Urothelium cell line (cell line): ENCODE results near the gene XIRP2.

ENCODE experiments used
- DNase-seq: peaks from one replicate; pipeline ENCODE4 v3.0.0; 2011; ENCODE audit warnings: low spot score, mixed read lengths
- FAIRE-seq: peaks from 2 replicates; lab custom pipeline; 2011; peaks lifted over from hg19 to GRCh38; lab: Jason Lieb, UNC

Gene XIRP2

DNA sequence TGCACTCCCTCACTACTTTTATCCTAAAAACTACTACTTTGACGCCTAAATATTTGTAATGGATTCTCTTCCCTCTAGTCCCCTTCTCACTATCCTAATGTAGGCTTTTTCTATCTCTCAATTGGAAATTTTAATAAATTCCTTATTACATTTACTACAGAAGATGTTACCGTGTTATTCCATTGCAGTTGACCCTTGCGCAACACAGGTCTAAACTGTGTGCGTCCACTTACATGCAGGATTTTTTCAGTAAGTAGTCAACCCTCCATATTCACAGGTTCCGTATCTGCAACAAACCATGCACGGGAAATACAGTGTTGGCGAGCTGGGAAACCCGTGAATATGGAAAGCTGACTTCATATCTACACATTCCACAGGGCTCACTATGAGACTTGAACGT, 239.8 kb downstream of the XIRP2 start:
- DNase-seq (no peak), FAIRE-seq (no peak)

DNA sequence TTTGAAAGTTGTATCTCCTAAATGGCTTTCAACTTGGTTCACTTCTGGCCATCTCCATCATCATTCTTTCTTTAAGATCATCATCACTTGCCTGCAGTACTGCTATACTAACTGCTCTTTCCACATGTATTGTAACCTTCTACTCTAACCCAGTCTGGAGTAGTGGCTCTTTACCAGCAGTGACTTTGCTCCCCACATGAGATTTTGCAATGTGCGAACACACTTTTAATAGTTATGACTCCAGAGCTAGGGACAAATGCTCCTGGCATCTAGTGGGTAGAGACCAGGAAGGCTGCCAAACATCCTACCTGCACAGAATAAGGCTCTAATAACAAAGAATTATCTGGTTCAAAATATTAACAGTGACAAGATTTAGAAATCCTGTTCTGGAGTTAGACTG, 243.8 kb downstream of the XIRP2 start:
- no peak for FAIRE-seq
- no peak for DNase-seq

DNA sequence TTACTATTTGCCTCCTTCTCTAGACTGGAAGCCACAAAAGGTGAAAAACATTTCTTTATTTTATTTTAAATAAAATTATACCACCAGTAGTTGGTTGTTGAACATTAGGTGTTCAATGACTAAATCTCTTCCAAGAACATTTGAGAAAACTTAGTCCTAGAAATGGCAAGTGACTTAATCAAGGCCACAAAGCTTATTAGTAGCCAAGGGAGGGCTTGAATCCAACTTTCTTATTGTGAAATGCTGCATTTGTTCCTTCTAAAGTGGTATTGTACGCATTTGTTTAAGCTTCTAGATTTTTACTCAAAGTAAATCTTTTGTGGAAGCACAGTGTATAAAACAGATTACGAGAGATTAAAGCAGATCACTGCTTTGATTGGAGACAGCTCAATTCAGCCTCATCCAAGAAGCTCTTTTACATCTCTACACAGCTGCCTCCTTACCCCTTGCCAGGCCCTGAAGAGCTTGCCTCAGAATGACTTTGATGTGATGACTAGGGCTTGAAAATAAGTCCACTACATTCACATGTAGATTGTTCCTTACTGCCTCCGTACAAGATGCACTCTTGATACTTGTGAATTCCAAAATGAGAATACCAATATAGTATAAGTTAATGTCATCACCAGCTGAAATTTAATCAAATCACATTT, 244.8 kb downstream of the XIRP2 start:
- no peak for DNase-seq
- FAIRE-seq = no peak

DNA sequence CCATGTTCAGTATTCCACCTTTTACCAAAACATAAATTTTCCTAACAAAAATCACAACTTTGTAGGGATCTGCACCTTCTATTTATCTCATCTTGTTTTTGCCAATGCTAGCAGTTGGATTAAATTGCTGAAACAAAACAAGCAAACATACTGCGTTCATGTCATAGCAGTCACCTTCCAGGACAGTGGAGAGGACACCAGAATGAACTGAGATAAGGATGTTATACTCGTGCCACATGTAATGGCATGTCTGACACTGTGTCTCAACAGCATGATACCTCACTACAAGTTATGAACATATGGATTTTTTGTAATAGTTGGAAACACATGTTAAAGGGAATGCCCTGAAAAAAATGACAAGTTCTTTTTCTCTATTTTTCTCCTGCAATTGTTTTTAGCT, 245.3 kb downstream of the XIRP2 start:
- FAIRE-seq = no peak
- DNase-seq = no peak

DNA sequence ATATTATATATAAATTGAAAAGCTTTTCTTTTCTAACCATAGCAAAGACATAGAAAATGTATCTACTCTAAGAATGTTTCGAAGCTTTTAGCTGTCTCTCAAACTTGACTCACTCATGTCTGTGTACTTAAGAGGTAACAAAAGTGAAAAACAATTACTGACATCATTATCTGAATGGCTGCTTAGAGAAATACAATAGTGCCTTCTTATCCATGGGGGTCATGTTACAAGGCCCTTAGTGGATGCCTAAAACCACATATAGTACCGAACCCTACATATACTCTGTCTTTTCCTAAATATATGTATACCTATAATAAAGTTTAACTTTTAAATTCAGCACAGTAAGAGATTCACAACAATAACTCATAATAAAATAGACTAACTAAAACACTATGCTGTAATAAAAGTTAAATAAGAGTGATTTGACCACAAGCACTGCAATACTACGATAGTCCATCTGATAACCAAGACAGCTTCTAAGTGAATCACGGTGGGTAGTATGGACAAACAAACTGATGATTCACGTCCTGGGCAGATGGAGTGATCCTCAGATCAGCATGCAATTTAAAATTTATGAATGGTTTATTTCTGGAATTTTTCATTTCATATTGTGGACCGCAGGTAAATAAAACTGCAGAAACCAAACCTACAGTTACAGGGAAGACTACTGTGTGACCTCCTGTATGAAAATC, 246.2 kb downstream of the XIRP2 start:
- DNase-seq (peak; percentile 49), FAIRE-seq (no peak)

DNA sequence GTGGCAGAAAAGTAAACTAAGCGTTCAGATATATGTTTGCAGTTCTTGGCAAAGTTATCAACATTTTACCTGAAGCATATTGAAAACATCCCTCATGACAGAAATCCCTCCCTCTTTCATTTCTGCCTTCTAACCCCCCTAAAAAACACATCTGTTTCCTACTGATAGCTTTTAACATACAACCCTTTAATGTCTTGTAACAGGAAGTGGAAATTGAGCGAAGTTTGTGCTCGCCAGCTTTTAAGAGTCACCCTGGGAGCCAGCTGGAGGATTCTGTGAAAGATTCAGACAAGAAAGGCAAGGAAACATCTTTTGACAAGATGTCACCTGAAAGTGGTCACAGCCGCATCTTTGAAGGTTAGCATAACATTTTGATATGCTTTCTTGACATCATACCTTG, 247.4 kb downstream of the XIRP2 start:
- no peak for DNase-seq
- no peak for FAIRE-seq

DNA sequence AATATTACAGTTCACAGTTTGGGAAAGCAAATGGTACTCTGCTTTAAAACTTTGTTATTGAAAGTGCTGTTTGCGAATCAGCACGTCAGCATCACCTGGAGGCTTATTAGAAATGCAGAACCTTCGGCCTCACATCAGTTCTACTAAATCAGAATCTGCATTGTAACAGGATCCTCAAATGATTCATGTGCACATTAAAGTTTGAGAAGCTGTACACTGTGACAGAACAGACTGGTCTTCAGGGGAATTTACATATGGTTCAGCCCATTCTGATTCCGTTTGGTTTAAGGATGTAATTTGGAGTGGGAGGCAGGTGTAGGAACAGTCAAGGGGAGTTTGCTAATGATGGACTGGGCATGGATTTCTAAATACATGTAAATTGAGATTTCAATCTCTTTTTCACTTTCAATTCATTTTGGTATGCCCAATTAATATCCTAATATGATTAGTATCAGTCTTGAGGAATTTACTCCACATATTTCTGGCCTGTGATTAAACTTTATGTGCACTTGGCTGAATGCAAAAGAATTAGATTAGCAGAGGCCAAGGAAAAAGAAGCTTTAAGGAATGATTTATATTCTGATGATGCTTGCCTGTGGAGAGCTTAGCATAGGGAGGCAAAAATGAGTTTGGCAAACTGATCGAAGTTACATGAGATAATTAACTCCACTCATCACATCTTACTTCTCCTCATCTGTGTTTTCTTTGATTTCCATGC, 248.8 kb downstream of the XIRP2 start:
- DNase-seq (no peak), FAIRE-seq (no peak)

DNA sequence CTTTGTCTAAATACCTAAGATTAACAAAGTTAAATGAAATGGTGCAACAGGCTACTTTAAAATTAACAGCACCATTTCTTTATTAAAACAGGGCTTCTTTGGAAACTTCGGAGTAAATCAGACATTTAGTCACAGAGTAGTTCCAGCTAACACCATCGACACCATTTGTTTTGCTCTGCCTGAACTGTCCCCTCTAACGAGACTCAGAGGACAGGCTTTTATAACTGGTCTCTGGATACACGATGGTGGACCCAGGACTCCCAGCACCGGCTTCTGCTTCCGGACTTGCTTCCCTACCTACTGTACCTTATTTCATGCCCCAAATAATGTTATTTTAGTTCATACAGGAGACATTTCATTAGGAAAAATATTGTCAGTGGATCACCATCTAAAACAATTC, 252.1 kb downstream of the XIRP2 start:
- DNase-seq = no peak
- no peak for FAIRE-seq

DNA sequence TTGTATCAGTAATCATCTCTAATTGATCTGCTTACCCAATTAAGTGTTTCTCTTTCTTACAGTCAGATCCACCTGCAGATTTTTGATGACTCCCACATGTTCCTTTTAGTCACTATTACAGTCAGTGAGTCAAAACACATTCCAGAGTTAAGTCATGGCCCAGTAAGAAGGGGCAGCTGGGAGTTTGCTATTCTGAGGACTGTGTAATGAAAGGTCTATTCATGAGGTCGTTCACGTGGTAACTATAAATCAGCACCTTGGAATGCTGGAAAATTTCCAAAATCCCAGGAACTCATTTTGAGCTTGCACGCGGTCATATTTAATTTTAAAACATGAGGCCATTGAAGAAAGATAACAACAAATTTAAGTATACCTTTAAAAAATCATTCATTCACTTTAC, 252.5 kb downstream of the XIRP2 start:
- DNase-seq (peak; percentile 72), FAIRE-seq (no peak)

DNA sequence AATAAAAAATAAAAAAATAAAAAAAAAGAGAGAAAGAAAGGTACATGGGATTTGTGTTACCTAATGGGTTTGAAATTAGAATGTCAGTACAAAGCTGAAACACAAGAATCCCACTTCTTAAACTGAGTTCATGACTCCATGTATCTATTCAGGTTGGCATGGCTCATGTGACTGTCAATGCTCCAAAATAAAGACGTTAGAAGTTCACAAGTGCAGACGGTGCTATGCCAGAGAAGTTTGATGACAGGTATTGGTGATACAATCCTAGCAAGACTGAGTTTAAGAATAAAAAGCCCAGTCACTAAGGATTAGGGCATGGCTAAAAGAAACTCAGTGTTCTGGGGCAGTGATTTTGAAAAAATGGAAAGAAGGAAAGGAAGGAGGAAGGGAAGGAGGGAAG, 254.3 kb downstream of the XIRP2 start:
- FAIRE-seq (no peak), DNase-seq (no peak)

DNA sequence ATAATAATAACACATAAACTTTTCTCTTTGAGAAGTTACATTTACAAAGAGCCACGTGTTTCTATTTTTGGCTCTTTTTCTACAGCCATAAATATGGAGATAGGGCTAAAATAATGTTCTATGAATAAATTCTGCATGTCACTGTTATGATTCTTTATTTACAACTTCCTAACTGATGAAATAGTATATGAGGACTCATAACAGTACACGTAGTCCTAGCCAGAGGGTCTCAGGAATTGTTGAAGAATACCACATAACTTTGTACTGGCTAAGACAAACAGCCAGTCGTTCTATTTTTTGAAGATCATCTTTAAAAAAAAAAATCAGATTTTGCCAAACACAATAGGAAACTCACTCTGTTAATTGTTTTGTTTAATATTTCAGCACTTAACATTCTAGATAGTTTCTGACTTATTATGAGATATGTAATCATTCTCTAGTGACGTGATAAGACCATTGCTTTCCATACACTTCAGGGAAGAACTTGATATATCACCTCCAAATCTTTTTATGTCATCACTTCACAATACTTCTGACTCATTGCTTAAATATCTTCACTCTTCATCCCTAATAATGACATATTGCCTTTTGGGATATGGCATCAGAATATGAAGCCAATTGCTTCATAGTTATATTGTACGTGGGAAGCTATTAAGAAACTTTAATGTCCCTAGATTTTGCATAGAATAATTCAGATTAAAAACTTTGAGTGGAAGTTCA, 256.1 kb downstream of the XIRP2 start:
- DNase-seq = no peak
- FAIRE-seq = no peak

DNA sequence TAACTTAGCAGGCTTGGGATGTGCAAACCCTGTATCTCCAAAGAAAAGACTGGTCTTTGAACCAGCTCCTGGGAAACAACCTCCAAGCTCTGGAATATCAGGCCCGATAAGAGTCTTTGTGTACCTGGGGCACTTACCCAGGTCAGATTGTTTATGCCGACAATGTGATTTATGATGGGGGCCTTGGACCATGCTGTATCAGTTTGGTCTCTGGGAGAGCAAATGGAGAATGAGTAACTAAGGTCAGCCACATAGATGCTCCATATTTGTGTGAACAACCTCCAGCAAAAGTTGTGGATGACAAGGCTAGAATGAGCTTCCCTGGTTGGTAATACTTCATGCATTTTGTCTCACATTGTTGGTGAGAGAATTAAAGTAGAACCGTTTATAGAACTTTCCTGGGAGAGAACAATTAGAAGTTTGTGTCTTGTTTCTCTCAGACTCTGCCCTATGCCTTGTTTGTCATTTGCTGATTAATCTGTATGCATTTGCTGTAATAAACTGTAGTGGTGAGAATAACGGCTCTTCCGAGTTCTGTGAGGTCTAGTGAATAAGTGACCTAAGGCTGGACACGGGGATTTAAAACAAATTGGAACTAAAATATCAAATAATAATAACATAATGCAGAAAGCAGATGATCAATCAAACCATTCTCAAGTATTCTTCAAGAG, 259.1 kb downstream of the XIRP2 start:
- DNase-seq (no peak), FAIRE-seq (no peak)

DNA sequence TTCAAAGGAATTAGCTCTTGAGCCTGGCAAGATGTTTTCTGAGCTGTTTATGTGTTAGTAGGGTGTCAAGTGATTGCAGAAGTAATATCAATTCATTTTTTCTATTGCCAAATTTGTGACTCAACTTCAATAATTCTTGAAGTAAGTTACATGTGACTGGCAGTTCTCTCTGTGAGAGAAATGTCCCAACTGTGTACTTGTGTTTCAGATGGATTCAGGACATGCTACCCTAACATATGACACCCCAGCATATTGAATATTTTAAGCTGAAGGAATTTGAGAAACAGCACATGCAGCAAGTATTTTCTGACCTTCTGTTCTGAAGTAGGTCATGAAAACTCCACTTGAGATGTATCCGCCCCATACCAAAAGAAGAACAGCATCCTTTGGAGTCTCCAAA, 263.6 kb downstream of the XIRP2 start:
- no peak for DNase-seq
- FAIRE-seq = no peak

DNA sequence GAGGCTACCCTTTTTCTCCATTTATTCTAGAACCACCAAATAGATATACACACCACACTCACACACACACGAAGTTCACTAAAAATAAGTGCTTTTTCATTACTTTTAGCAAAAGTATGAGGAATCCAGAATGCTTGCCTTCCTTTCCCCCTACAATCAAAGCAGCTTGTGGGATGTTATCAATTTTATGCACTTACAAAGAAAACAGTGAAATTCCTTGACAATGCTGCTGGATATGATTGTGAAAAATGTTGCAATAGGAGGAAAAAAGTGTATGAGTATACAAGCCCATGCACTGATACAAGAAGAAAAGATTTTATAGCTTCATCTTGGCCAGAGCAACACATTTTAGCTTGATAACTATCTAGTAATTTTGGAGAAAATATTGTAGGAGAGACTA, 269.2 kb downstream of the XIRP2 start:
- DNase-seq (no peak), FAIRE-seq (no peak)

DNA sequence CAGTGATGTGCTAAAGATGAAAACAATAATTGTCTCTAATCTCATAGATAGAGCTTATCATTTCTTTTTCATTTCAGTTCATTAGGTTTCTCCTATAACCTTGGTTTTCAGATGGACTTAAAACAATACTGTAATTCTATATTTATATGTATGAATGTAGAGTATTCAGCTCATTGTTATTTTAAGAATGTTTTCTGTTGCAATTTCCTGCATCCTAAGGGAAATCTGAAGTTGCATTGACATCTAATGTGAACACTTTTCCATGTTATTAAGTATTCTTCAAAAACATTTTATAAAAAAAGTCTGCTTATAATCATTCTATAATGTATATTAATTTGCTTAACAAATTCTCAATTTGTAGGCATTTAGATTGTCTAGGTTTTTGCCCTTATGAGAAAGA, 288.9 kb downstream of the XIRP2 start:
- FAIRE-seq (no peak), DNase-seq (no peak)

DNA sequence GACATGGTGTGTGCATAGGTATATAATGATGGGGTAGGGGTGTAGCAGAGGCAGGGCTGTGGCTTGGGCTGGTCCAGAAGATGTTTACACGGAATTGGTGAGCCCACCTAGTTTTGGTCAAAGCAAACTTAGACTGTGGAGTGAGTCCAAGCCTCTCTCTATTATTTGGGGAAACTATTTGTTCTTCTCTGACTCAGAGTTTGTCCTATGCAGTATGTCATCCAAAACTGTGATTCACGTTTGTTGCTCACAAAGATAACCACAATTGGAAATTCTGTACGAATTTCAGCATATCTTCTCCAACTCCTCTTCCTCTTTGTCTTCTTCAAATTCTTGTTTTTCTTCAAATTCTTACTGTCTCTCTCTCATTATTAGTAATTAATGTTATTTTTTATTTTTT, 292.9 kb downstream of the XIRP2 start:
- peak; percentile 38 for DNase-seq
- no peak for FAIRE-seq

DNA sequence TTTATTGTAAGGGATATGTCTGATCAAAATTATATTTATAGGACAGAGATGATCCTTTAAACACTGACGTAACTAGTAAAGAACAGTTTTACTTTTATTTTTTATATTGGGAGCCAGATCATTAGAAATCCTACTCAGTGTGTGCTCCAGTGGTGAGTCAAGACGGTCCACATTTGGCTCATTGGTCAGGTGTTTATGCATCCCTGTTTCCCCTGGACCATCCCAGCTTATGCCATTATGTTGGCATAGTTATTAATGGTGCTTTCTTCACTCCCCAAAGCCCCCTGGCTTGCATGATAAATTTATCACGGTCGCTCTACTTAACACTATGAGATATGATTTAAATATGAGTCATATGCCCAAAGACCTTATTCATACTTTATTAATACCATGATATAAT, 293.4 kb downstream of the XIRP2 start:
- no peak for DNase-seq
- no peak for FAIRE-seq

DNA sequence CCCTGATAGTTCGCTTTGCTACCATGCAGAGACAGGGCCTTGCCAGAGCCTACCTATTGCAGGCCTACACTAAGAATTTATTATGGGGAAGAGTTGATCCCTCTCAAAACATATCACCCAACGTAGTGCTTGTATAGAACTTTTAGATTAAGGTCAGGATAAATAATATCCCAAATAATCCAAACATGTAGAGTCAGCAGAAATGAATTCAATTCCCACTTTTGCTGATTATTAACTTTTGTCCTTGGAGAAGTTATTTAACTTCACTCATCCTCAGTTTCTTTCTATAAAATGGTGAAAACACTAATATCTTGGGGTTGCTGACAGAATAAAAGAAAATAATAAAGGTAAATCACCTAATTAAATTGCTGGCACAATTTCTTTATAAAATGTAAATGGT, 294.1 kb downstream of the XIRP2 start:
- FAIRE-seq (no peak), DNase-seq (no peak)

DNA sequence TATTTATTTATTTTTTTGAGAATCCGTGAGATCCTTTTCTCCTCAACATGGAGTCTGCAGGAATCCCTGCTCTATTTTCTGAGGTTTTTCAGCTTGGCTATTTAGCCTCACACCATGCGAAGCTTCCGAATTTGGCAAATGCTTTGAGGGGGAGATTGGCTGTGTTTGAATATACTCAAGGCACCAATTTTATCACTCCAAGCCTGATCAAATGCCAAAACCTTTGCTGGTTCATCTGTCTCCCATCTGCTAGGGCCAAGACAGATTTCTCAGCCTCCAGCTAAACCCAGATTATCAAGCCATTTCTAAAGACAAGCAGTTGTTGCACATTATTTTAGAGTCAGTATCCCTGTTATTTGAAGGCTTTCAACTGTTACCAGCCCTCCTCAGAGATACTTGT, 295.7 kb downstream of the XIRP2 start:
- DNase-seq (no peak), FAIRE-seq (no peak)

DNA sequence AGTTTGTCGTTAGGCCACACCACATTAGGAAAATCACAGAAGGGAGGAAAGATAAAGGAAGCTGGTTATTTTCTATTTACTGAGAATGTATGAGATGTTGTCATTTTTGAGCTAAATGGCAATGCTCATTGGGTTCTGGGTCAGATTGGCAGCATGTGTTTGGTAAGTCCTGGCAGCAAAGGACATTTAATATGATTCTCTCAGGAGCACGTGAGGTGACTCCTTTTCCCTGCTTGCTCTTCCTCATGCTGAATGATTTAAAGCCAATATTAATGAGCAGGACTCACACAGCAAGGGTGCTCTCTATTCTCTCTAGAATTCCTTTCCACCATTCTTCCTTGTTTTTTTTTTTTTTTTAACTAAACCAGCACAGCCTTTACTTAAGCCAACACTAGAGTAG, 298.2 kb downstream of the XIRP2 start:
- DNase-seq (no peak), FAIRE-seq (no peak)

DNA sequence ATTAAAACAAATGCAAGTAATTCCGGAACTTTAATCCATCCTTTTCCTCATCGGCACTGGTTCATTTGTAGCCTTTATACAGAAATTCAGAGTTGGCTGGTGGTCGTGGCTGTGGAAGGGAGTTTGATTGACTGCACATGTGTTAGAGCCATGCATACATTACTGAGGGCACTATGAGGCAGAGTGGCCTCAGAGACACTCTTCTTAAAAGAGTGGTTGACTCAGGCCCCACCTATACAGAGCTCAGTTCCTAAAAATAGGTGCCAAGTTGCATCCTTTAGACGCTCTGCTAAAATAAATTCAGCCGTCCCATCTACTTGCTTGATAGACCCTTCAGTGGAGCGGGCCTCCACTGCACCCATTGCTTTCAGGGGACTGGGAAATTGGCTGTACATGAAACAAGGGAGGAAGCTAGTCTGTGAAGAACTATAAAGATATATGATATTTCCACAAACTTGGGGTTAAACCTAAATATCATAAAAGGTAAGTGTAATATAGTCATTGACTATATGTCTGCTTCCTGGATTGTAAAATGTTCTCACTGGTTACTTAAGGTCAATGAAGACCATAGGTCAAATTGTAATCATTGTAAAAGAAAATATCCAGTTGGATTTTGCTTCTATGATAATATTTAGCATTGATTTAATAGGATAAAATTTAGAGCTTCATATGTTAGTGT, 298.9 kb downstream of the XIRP2 start:
- FAIRE-seq = no peak

More for the DNA sequence above, 298.9 kb downstream of the XIRP2 start:
- no peak for DNase-seq
